Head of caudate nucleus (tissue), 42 donors: ENCODE data around the gene CHEK2.
A peak's percentile ranks its signal among the peaks of the same experiment; 100 is the strongest.
"Not testable (repeated sequence)": the region's sequence is repeated elsewhere in the genome, so short reads cannot be mapped to it uniquely, and the experiment has no call there.

Experiments
- DNase-seq, 42 donors: peaks; one replicate each; pipeline versions ENCODE4 v3.0.0 to v3.0.0-alpha.2; 2020 to 2021; ENCODE audit warnings: mixed read lengths in 7 of 42
- intact Hi-C: fragments of 100-400 bp; cut with DNase I; formaldehyde crosslinking; loops from one replicate; pipeline ENCODE4 v1.15.0; 2022

CHEK2 gene

DNA sequence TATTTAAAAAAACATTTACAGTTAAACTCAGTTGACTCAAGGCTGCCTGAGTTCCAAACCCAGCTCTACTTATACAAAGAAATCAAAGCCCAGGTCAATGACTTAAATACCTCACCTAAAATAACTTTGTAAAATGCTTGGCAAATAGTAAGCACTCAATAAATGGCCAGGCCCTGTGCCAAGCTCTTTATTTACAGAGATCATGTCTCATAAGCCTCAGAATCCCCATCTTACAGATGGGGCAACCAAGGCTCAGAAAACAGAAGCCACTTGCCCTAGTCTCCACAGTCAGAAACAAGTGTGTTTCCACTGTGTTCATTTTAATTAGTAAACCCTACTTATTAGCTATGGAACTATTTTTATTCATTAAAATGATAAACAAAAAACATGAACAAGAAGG, 31.5 kb downstream of the CHEK2 start:
- intact Hi-C loops: no loop called here
- no peak for DNase-seq

DNA sequence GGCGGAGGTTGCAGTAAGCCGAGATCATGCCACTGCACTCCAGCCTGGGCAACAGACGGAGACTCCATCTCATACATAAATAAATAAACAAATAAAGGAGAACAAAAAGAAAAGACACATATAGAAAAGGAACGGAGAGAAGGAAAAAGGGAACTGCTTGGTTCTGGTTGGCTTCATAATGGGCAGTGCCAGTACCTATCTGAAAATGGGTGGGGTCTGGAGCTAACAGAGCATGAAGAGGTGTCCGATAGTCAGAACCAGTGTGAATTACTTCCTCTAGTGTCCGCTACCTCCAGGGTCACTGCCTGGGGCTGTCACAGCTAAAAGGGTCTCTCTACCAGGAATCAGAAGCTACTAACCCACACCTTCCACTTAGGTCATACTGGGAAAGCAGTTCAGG, 34.8 kb downstream of the CHEK2 start:
- no peak for DNase-seq
- intact Hi-C loops: no loop called here

DNA sequence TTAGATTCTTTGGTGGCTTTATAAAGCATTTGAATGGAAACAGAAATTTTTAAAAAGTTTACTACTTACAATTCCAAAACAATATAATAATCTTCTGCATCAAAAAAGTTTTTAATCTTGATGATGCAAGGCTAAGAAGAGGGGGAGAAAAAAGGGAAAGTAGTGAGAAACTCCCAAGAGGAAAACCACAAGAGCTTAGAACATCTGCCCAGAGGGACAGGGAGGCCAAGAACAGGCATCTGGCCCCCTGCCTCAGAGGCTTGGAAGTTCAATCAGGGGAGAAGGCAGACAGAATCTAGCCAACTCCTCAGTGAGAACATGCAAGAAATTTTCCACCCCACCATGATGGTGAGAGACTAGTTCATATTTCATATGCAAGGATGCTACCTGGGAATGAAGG, 38.2 kb downstream of the CHEK2 start:
- intact Hi-C loops: no loop called here
- DNase-seq: no peak

DNA sequence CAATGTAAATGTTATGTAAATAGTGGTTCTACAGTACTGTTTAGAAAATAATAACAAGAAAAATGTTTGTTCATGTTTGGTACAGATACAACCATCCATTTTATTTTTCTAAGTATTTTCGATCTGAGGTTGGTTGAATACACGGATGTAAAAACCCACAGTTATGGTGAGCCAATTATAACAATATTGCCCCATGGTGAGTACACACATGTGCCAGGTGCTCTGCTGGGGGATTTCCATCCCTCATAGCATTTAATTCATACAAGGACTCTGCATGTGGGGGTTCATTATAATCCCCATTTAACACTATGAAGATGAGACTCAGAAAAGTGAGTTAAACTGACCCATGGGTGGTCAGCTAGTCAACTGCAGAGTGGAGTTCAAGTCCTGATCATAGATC, 38.7 kb downstream of the CHEK2 start:
- intact Hi-C loops: no loop called here
- no peak for DNase-seq

DNA sequence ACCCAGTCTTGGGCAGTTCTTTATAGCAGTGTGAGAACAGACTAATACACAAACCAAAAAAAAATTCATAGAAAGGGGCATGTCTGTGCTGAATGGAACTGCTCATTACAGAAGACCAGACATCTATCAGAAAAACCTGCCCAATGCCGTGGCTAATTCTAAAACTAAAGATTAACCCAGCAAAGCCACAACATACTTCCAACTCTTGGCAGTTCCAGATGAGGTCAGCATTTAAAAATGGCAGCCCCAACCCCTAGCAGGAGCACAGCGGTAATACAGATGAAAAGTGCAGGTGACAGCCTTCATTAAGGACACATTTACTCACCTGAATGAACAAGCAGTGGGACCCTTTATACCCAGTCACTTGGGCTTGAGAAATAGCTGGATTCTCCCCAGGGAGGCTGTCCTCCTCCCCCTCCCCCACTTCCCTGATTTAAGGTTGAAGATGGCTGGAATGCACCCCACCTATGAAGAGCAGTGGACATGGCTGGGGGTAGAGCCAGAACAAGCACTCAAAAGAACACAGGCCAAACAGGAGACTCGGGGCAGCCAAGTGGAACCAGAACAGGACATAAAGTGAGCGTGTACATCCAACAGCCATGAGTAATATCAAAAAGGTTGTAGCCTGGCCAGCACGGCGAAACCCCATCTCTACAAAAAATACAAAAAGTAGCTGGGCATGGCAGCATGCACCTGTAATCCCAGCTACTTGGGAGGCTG, 48.4 kb downstream of the CHEK2 start:
- DNase-seq: peak in 1 of 42 donors; percentile 9
- intact Hi-C loops: not testable (repeated sequence)

DNA sequence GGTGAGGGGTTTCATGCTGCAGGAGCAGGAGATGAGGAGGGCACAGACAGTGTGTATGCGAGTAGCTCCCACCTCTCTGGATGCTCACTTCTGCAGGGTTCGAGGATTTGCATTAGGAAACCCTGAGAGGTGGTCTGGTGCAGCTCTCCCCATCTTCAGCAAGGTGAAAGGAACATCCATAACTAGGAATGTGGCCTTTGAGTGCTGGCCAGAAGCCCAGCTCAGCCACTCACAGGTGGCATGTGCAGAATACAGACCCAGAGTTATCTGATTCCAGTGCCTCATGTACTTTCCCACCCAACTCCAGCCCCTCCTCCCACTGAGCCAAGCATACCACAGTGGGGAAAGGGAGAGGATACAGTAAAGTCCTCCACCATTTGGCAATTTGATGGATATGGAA, 51.8 kb downstream of the CHEK2 start:
- DNase-seq, intact Hi-C loops: not testable (repeated sequence)

DNA sequence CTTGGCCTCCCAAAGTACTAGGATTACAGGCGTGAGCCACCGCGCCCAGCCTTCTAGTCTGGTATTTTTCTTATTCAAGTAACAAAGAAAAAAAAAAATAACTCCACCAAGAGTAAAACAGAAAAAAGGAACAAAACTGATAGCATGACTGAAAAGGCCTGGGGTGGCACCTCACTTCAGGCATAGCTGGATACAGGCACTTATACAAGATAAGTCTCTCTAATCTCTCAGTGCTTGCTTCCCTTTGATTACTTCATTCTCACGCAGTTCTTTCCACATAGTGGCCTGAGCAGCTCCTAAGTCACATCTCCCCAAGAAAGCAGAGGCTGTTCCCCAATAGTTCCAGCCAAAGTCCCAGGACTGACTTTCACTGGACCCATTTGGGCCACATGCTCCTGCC, 58.7 kb downstream of the CHEK2 start:
- peak in 1 of 42 donors; percentile 34 for DNase-seq
- intact Hi-C loops: not testable (repeated sequence)

DNA sequence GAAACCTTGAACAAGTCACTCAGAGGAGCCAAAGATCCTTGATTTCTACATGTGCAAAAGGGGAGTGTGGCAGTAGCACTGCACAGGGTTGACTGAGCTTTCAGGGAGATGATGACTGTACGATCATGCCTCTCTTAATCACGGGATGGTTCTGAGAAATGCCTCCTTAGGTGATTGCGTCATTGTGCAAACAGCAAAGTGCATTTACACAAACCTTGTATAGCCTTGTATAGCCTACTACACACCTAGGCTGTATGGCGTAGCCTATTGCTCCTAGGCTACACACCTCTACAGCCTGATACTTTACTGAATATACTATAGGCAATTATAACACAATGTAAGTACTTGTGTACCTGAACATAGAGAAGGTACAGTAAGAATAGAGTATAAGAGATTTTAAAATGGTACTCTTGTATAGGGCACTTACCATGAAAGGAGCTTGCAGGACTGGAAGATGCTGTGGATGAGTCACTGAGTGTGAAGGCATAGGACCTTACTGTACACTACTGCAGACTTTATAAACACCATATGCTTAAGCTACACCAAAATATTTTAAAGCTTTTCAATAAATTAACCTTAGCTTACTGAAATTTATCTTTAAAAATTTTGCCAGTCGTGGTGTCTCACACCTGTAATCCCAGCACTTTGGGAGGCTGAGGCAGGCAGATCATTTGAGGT, 60.7 kb downstream of the CHEK2 start:
- DNase-seq: peak in 1 of 42 donors; percentile 12
- intact Hi-C loops: not testable (repeated sequence)

DNA sequence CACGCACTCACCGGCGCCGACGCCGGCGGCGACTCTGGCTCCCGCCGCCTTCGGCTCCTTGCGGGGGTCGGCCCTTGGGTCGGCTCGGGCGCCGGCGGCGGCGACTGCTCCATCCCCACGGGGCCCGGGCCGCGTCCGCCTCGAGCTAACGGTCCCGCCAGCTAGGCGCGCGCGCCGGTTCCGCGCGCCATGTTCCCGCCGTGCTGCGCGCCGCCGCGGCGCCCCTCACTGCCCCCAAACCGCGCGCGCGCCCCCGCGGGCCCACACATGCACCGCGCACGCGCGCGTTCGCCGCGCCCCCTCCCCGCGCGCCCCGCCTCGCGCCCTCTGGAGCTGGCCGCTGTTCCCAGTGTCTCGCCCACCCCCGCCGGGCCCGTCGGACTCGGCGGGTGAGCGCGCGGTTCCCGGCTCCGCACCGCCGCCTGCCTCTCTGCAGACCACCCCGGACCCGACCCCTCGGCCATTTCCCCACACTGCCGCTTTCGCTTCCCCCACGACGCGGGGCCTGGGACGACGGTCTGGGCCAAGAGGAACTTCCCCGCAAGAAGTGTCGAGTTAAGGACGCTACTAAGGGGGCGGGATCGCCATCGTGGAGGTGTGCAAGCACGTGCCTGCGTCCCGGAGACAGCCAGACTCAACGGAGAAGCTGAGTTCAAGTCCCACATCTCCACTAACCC, 61.9 kb downstream of the CHEK2 start, which contains the start of gene TTC28:
Gene TTC28, minus strand, starts transcription at position 230 of the 677 bp plus-strand sequence. Its CDS starts 117 bp downstream, at position 113.
- intact Hi-C loops: not testable (repeated sequence)
- peak; percentile 44 to 92 (median 82) for DNase-seq

DNA sequence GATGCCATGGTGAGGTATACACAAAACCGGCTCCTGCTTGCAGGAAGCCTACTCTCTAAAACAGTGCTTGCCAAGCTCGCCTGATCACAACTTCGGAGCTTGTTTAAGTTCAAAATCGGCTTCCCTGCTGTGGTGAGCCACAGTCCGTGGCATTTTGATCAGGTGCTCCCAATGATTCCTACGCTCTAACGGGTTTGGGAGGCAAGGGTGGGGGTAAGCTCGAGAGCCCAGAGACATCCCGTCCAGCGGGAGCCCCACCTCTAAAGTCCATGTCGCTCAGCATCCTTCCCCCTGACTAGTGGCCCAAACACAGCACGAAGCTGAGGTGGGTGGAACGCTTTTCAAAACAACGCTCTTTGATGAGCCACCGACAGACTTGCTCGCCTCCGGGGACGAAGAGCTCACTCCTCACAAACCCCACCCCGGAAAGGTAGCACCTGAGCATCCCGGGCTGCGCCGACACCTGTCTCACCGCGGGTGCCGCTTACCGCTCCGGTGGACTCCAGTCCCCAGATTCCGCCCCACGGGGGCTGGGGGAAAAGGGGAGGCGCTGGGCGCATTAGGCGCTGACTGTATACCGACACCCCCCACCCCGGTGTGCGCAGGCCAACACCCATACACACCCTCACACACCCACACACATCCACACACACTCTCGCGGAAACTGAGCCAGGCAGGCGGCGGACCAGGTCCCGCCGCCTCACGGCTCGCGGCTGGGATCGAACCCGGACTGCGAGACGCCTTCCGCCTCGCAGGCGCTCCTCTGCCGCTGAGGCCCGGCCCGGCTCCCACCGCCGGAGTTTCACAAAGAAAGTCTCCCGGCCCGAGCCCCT, 62.6 kb downstream of the CHEK2 start:
- DNase-seq: peak in 41 of 42 donors; percentile 20 to 73 (median 49)
- intact Hi-C loops: not testable (repeated sequence)

DNA sequence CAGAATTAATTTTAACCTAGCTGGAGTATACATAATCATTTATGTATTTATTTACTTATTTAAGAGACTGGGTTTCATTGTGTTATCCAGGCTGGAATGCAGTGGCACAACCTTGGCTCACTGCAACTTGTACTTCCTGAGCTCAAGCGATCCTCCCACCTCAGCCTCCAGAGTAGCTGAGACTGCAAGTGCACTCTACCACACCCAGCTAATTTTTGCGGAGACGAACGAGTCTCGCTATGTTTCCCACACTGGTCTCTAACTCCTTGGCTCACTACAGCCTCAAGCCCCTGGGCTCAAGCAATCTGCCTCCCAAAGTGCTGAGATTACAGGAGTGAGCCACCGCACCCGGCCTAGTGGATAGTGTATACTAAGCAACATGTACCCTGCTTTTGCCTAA, 63.5 kb downstream of the CHEK2 start:
- peak in 3 of 42 donors; percentile 14 to 39 (median 24) for DNase-seq
- intact Hi-C loops: not testable (repeated sequence)

DNA sequence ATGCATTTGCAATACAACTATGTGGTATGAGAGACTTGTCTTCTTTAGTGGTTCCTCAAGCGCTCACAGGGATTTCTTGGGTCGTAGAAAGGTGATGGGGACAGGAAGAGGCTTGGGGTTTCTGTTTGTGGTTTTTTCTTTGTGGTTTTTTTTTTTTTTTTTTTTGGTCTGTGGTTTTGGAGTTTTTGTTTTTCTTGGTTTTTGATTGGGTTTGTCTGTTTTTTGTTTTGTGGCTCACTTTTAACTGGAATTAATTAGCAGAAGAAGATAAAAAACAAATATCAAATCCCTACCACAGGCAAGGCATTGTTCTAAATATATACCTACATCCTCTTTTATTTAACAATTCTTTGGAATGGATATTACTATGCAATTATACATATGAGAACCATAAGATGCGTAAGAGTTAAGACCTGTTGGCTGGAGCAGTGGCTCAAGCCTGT, 67.5 kb downstream of the CHEK2 start:
- peak in 1 of 42 donors; percentile 14 for DNase-seq
- intact Hi-C loops: no loop called here

DNA sequence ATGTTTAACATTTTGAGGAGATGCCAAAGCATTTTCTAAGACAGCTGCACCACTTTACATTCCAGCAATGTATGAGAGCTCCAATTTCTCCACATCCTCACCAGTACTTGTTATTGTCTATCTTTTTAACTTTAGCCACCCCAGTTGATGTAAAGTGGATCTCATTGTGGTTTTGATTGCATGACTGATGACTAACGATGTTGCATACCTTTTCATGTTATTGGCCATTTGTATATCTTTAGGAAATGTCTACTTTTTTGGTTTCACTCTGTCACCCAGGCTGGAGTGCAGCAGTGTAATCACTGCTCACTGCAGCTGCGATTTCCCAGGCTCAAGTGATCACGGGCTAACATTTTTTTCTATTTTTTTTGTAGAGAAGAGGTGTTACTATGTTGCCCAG, 70.9 kb downstream of the CHEK2 start:
- intact Hi-C loops: no loop called here
- DNase-seq: no peak

DNA sequence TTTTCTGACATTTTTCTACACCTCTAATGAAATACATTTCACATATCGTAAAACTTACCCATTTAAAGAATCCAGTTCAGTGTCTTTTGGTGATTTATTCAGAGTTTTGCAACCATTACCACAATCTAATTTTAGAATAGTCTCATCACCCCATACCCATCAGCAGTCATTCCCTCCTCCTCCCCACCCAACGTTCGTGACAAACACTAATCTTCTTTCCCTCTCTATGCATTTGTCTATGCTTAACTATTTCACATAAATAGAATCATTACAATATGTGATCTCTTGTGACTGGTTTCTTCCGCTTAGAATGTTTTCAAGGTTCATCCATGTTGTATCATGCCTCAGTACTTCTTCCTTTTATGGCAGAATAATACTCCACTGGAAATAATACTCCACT, 71.5 kb downstream of the CHEK2 start:
- intact Hi-C loops: no loop called here
- DNase-seq: peak in 2 of 42 donors; percentile 15 to 22

DNA sequence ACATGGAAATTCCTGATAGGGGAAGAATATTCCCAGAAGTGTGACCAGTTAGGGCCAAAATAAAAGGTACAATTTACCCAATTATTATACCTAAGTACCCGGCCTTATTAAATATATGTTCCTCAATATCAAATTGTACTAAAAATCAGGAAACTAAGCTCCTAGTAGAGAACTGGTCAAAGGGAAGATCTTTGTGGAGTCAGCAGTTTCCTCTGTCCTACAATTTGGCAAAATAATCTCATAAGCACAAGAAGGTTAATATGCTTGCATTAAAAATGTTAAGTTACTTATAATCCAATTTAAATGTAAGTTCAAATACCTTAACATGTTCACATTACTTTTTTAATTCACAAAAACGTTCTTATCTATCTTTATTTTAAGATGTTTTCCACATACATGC, 72.2 kb downstream of the CHEK2 start:
- intact Hi-C loops: no loop called here
- DNase-seq: no peak

DNA sequence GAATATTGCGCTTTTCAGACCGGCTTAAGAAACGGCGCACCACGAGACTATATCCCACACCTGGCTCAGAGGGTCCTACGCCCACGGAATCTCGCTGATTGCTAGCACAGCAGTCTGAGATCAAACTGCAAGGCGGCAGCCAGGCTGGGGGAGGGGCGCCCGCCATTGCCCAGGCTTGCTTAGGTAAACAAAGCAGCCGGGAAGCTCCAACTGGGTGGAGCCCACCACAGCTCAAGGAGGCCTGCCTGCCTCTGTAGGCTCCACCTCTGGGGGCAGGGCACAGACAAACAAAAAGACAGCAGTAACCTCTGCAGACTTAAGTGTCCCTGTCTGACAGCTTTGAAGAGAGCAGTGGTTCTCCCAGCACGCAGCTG, 78.1 kb downstream of the CHEK2 start:
- DNase-seq, intact Hi-C loops: not testable (repeated sequence)

DNA sequence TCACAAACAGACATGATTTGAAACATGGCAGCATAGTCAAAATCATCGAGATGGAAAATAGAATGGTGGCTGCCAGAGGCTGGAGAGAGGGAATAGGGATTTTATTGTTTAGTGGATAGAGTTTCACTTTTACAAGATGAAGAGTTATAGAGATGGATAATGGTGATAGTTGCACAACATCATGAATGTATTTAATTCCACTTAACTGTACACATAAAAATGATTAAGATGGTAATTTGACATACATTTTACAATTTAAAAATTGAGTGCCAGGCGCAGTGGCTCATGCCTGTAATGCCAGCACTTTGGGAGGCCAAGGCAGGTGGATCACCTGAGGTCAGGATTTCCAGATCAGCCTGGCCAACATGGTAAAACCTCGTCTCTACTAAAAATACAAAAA, 83.2 kb downstream of the CHEK2 start:
- intact Hi-C loops: no loop called here
- no peak for DNase-seq

DNA sequence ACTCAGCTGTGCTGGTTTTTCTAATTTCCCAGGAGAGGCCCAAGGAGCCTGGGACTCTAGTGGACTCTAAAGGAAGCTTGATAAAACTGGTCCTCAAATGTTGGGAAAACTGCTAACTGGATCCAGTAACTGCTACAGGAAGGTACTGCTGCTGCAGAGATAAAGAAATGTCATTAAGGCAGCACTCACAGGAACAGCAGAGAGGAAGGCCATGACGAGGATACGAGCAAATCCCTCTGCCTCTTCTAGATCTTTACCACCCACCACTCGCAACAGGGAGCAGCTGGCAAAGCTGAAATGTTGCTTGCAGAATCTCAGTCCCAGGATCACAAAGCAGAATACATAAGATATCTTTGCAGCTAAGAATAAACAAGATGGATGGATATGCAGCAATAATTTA, 85.4 kb downstream of the CHEK2 start:
- intact Hi-C loops: no loop called here
- DNase-seq: peak in 5 of 42 donors; percentile 6 to 36 (median 27)

DNA sequence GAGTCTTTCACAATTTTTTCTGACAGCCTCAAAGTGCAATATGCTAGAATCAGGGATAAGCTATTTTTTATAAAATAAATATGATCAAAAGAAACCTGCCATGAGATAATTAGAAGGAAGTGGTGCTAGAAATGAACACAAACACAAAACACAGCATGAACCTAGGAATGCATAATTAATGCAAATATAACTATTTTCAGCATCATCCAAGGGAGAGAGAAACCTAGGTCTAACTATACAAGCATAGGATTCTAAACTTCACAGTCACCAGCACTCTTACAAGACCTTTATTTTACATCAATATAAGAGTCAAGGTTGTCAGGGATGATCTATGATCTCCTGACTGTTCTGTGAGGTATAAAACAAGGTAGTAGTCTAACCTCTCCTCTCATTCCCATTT, 91.2 kb downstream of the CHEK2 start:
- no peak for DNase-seq
- intact Hi-C loops: no loop called here
